Measurements from ENCODE around the gene AR. TPM values are rescaled to one million over a fixed set of nuclear protein-coding genes. Genes with fewer than 3 reads are reported as not detected.
A peak's percentile ranks its signal among the peaks of the same experiment; 100 is the strongest.

AR gene
- total and polyA plus RNA-seq, 7 donors = under 0.01 to 9.1 (median 5.4) TPM; not detected in 1

- intact Hi-C loops (cut with DNase I) = no loop called here
- no peak for DNase-seq
- WGBS, 2 donors = 66 to 70% methylated on average over 2 of the region's 2 CpGs
Measured at GRCh38 chrX:67524950-67525691, 18.7 kb upstream of the AR start.

GRCh38 chrX:67536564-67536963 is 7.3 kb upstream of the AR start:
- TF ChIP-seq EP300 (IDR thresholded peaks at IDR 0.05) (no peak), POLR2AphosphoS5 (IDR thresholded peaks at IDR 0.05) (no peak)
- Histone ChIP-seq H3K36me3 (no peaks in the 10 kb centered on the region), H3K4me3 (no peak overlapping the region), H3K27ac (no peak overlapping the region), H3K9me3 (no peaks in the 10 kb centered on the region), H3K4me1 (no peaks in the 10 kb centered on the region), H3K27me3 (no peaks in the 10 kb centered on the region)
- DNase-seq = no peak
- WGBS, 2 donors = 86 to 91% methylated on average over 1 of the region's 1 CpG
- intact Hi-C loops (cut with DNase I) = no loop called here

More at GRCh38 chrX:67524950-67525691, 18.7 kb upstream of the AR start:
- Histone ChIP-seq H3K4me3 (no peak overlapping the region), H3K27ac (no peak overlapping the region), H3K27me3 (no peaks in the 10 kb centered on the region), H3K9me3 (no peaks in the 10 kb centered on the region), H3K36me3 (no peaks in the 10 kb centered on the region), H3K4me1 (no peaks in the 10 kb centered on the region)
- TF ChIP-seq CTCF (IDR thresholded peaks at IDR 0.05) = no peak
- TF ChIP-seq POLR2AphosphoS5 (IDR thresholded peaks at IDR 0.05) = no peak
- no peak for TF ChIP-seq POLR2A (IDR thresholded peaks at IDR 0.05)
- TF ChIP-seq EP300 (IDR thresholded peaks at IDR 0.05) = no peak

GRCh38 chrX:67538383-67538782 is 5.4 kb upstream of the AR start:
- H3K27me3 ChIP-seq = no peaks in the 10 kb centered on the region
- H3K4me3 ChIP-seq = no peak overlapping the region
- no peaks in the 10 kb centered on the region for H3K9me3 ChIP-seq
- TF ChIP-seq POLR2A (IDR thresholded peaks at IDR 0.05) (no peak), EP300 (IDR thresholded peaks at IDR 0.05) (no peak), CTCF (IDR thresholded peaks at IDR 0.05) (no peak), POLR2AphosphoS5 (IDR thresholded peaks at IDR 0.05) (no peak)
- no peak overlapping the region for H3K27ac ChIP-seq
- intact Hi-C loops (cut with DNase I) = no loop called here
- H3K4me1 ChIP-seq = no peaks in the 10 kb centered on the region
- no peak for DNase-seq
- no peaks in the 10 kb centered on the region for H3K36me3 ChIP-seq

- TF ChIP-seq POLR2A (IDR thresholded peaks at IDR 0.05) (no peak), EP300 (IDR thresholded peaks at IDR 0.05) (no peak), POLR2AphosphoS5 (IDR thresholded peaks at IDR 0.05) (no peak), CTCF (IDR thresholded peaks at IDR 0.05) (no peak)
- intact Hi-C loops (cut with DNase I) = no loop called here
Measured at GRCh38 chrX:67544281-67545035, 637 bp downstream of the AR start.

More at GRCh38 chrX:67544281-67545035, 637 bp downstream of the AR start:
- Histone ChIP-seq H3K27ac (peak overlapping the region in 3 of 4 donors; percentile 75 to 81 (median 79)), H3K9me3 (no peaks in the 10 kb centered on the region), H3K4me1 (peaks cover 0 to 9% (median 0%) of the 10 kb centered on the region in 4 donors), H3K27me3 (no peaks in the 10 kb centered on the region), H3K36me3 (no peaks in the 10 kb centered on the region), H3K4me3 (peak overlapping the region; percentile 36 to 56 (median 54))
- DNase-seq = peak; percentile 65
- WGBS, 2 donors = 1 to 3% methylated on average over 30 of the region's 30 CpGs

All from sigmoid colon (tissue), 7 donors.